ENCODE results near the gene EPHA2.

GRCh38 chr1:16143005-16143565 is 12.8 kb downstream of the EPHA2 start:
- TF ChIP-seq, protein P1, sequence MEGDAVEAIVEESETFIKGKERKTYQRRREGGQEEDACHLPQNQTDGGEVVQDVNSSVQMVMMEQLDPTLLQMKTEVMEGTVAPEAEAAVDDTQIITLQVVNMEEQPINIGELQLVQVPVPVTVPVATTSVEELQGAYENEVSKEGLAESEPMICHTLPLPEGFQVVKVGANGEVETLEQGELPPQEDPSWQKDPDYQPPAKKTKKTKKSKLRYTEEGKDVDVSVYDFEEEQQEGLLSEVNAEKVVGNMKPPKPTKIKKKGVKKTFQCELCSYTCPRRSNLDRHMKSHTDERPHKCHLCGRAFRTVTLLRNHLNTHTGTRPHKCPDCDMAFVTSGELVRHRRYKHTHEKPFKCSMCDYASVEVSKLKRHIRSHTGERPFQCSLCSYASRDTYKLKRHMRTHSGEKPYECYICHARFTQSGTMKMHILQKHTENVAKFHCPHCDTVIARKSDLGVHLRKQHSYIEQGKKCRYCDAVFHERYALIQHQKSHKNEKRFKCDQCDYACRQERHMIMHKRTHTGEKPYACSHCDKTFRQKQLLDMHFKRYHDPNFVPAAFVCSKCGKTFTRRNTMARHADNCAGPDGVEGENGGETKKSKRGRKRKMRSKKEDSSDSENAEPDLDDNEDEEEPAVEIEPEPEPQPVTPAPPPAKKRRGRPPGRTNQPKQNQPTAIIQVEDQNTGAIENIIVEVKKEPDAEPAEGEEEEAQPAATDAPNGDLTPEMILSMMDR (conservative IDR thresholded peaks at IDR 0.05; ENCODE audit: low read length) = no peak
- TF ChIP-seq EZH2phosphoT487 (IDR thresholded peaks at IDR 0.05; ENCODE audit: borderline replicate concordance, low read depth, low read length) = no peak

Data from OCI-LY7 (cell line).